Subcutaneous adipose tissue (tissue), 4 donors: ENCODE measurements around the gene ABCA4. TPM values are rescaled to one million over a fixed set of nuclear protein-coding genes. Genes with fewer than 3 reads are reported as not detected.

ENCODE experiments used
- total RNA-seq, 4 donors: library from RNA; depleted of rRNA; stranded (reverse); fragments of >200 nt; gene quantifications; one replicate each; pipeline ENCODE4 v1.1.0, GENCODE V29; 2016
- TF ChIP-seq, protein P1 (sequence below): fragments of 450-650 bp; IDR thresholded peaks from one replicate; pipeline ENCODE4 v1.5.1; 2016; ENCODE audit warnings: low read depth, mild to moderate bottlenecking, control low read depth, antibody characterized with exemption, moderate library complexity

ABCA4 gene
- total RNA-seq, 4 donors from 2014 or later: 0.16 to 0.51 (median 0.30) TPM

- TF ChIP-seq, protein P1, sequence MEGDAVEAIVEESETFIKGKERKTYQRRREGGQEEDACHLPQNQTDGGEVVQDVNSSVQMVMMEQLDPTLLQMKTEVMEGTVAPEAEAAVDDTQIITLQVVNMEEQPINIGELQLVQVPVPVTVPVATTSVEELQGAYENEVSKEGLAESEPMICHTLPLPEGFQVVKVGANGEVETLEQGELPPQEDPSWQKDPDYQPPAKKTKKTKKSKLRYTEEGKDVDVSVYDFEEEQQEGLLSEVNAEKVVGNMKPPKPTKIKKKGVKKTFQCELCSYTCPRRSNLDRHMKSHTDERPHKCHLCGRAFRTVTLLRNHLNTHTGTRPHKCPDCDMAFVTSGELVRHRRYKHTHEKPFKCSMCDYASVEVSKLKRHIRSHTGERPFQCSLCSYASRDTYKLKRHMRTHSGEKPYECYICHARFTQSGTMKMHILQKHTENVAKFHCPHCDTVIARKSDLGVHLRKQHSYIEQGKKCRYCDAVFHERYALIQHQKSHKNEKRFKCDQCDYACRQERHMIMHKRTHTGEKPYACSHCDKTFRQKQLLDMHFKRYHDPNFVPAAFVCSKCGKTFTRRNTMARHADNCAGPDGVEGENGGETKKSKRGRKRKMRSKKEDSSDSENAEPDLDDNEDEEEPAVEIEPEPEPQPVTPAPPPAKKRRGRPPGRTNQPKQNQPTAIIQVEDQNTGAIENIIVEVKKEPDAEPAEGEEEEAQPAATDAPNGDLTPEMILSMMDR: no peak
Measured at GRCh38 chr1:94115254-94115899, 5.6 kb downstream of the ABCA4 start.

DNA sequence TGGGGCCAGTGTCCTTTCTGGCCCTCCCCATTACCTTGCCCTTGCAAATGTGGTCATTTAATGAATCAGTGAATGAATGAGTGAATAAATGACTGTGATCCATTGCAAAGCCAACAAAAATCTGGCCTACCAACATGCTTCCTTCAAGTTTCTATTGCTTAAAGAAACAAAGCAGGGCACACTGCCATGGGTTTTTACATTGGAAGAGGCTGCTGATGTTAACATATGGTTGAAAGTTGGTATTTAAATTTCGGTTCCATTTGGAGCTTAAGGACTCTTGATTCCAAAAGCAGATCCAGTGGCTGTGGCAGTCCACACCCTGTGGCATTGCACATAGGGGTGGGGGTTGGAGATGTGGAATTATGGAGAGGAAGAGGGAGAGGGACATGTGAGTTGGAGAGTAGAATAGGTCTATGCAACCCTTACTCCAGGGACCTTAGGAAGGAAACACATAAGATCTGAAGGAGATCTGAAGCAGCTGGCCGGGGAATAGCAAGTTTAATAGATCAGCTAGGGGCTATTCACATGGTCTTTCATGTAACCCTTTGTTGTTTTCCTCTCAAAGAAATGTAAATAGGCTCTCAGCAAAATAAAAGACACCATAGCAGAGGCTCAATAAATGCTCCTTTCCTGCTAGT, 7.2 kb downstream of the ABCA4 start:
- TF ChIP-seq, protein P1: no peak

- TF ChIP-seq, protein P1: no peak
Measured at GRCh38 chr1:94111879-94112278, 9.1 kb downstream of the ABCA4 start.

DNA sequence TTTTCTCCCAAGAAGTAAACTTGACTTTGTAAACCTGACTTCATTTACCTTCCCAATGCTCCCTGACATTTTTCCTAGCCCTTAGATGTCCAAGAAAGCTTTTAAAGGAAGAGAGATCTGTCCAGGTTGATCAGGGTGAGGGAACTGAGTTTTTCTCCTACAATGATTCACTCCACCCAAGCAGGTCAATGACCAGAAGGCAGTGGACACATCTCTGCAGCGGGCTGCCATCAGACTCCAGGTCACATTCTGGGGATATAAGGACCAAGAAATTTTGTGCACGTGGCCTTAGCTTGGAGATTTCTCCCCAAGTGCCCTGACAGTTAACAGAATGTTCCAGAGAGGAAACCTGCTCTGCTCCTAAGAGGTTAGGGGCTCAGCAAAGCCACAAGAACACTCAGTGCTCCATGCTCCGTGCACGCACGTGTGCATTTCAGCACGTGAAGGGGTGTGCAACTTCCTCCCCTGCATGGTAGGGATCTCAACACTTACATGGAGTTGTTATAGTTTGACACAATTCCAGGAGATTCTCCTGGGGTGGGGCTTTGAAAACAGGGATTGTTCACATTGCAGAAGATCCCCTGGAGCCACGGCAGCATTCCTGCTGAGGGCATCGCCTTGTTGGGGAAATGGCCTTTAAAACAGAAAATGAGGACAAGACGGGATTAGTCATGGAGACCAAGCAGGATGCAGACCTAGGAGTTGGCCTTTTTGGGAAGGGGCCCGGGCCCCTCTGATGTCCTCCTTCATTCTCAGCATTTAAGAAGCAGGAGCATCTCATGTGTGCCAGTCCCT, 9.8 kb downstream of the ABCA4 start:
- TF ChIP-seq, protein P1: no peak

- TF ChIP-seq, protein P1: no peak
Measured at GRCh38 chr1:94110021-94110761, 10.8 kb downstream of the ABCA4 start.

- TF ChIP-seq, protein P1: no peak
Measured at GRCh38 chr1:94109478-94109877, 11.5 kb downstream of the ABCA4 start.
